HCT116 (cell line): ENCODE data around the gene TTC16. TPM values are rescaled to one million over a fixed set of nuclear protein-coding genes. Genes with fewer than 3 reads are reported as not detected.

ENCODE experiments used
- ATAC-seq: fragments of 200-7000 bp; cut with Tn5 transposase; 2 replicates; pipeline ENCODE4 v1.9.1; 2020; ENCODE audit warnings: mild to moderate bottlenecking, moderate library complexity
- BruUV-seq: library from RNA; stranded (reverse); fragments of 400-500 nt; replicated peaks from 2 replicates; lab custom pipeline; 2021; lab: Mats Ljungman, UMichigan
- CTCF ChIA-PET: fragments of 300-600 bp; sonication (Branson Sonifier 250); formaldehyde crosslinking; loops from one replicate; lab custom pipeline; 2021; ENCODE audit warnings: antibody characterized with exemption; lab: Charles Lee
- POLR2A ChIA-PET: fragments of 300-600, 350-600 bp; sonication (Branson Sonifier 250); formaldehyde crosslinking; loops from one replicate; lab custom pipeline; 2021; ENCODE audit warnings: antibody characterized with exemption; lab: Charles Lee
- RAD21 ChIA-PET, 2 experiments: fragments of 300-600 bp; sonication (Branson Sonifier 250); formaldehyde crosslinking; loops; one replicate each; lab custom pipeline; 2023; ENCODE audit warnings: low total read pairs in 2 of 2; ENCODE audit not compliant: uncharacterized antibody in 2 of 2, unreplicated experiment in 2 of 2, low non-redundant PET in 1 of 2; lab: Charles Lee
- DNase-seq: peaks from one replicate; pipeline ENCODE4 v3.0.0-alpha.2; 2010; ENCODE audit warnings: low read depth, low spot score
- H2AFZ ChIP-seq: fragments of 200-600 bp; shearing (Covaris generic), sonication (generic); 2 replicates; pipeline ENCODE4 v1.6.1; 2017; ENCODE audit warnings: low read depth, mixed run types, mixed read lengths, antibody characterized with exemption, low read length; ENCODE audit not compliant: poor library complexity, severe bottlenecking
- H3K27ac ChIP-seq: 2 replicates; pipeline ENCODE4 v1.5.1; 2012; ENCODE audit warnings: low read depth, low read length
- H3K27me3 ChIP-seq: fragments of 200-600 bp; sonication (generic); 2 replicates; pipeline ENCODE4 v1.6.1; 2016; ENCODE audit warnings: mixed run types, low read length, mixed read lengths; ENCODE audit not compliant: insufficient read depth
- H3K36me3 ChIP-seq, 2 experiments: fragments of 200-500 bp in 1 of 2; fragments of 200-600 bp in 1 of 2; sonication (Bioruptor generic) in 1 of 2; sonication (generic) in 1 of 2; 2 replicates each; pipeline versions ENCODE4 v1.5.1 to v1.6.1; 2014 to 2016; ENCODE audit warnings: low read length in 2 of 2, inconsistent platforms in 1 of 2, mixed read lengths in 1 of 2, mixed run types in 1 of 2; ENCODE audit not compliant: insufficient read depth in 2 of 2, control insufficient read depth in 1 of 2
- H3K4me1 ChIP-seq, 2 experiments: fragments of 200-600 bp in 1 of 2; sonication (generic) in 1 of 2; 2 replicates each; pipeline versions ENCODE4 v1.5.1 to v1.6.1; 2012 to 2017; ENCODE audit warnings: low read length in 2 of 2, inconsistent platforms in 1 of 2, mild to moderate bottlenecking in 1 of 2, mixed read lengths in 1 of 2, mixed run types in 1 of 2, moderate library complexity in 1 of 2; ENCODE audit not compliant: insufficient read depth in 2 of 2, control insufficient read depth in 1 of 2
- H3K4me2 ChIP-seq: fragments of 200-600 bp; sonication (generic); 2 replicates; pipeline ENCODE4 v1.6.1; 2017; ENCODE audit warnings: mixed run types, low read length, mixed read lengths
- H3K4me3 ChIP-seq, 2 experiments: fragments of 200-600 bp in 1 of 2; sonication (generic) in 1 of 2; replicated peaks in 1 of 2; 2 replicates each; pipeline ENCODE4 v1.5.1; 2011 to 2016; ENCODE audit warnings: low read length in 2 of 2, control low read depth in 1 of 2, low read depth in 1 of 2, mild to moderate bottlenecking in 1 of 2, mixed read lengths in 1 of 2, mixed run types in 1 of 2
- H3K79me2 ChIP-seq: fragments of 200-600 bp; sonication (generic); 2 replicates; pipeline ENCODE4 v1.6.1; 2017; ENCODE audit warnings: mild to moderate bottlenecking, mixed run types, low read length, moderate library complexity, mixed read lengths; ENCODE audit not compliant: insufficient read depth
- H3K9ac ChIP-seq: fragments of 200-600 bp; sonication (generic); 2 replicates; pipeline ENCODE4 v1.6.1; 2016; ENCODE audit warnings: low read length, mixed read lengths
- H3K9me2 ChIP-seq: fragments of 200-600 bp; sonication (generic), shearing (Covaris generic); 2 replicates; pipeline ENCODE4 v1.6.1; 2017; ENCODE audit warnings: mixed run types, mild to moderate bottlenecking, moderate library complexity; ENCODE audit not compliant: insufficient read depth
- H3K9me3 ChIP-seq, 2 experiments: fragments of 200-500 bp in 1 of 2; fragments of 200-600 bp in 1 of 2; sonication (Bioruptor generic) in 1 of 2; sonication (generic) in 1 of 2; 2 replicates each; pipeline ENCODE4 v1.6.1; 2014 to 2017; ENCODE audit warnings: low read length in 2 of 2, mixed read lengths in 2 of 2, inconsistent platforms in 1 of 2, low read depth in 1 of 2, mild to moderate bottlenecking in 1 of 2, mixed run types in 1 of 2, moderate library complexity in 1 of 2; ENCODE audit not compliant: control insufficient read depth in 1 of 2, insufficient read depth in 1 of 2
- H4K20me1 ChIP-seq: fragments of 200-600 bp; sonication (generic), shearing (Covaris generic); 2 replicates; pipeline ENCODE4 v1.6.1; 2017; ENCODE audit warnings: mixed run types, mild to moderate bottlenecking, moderate library complexity; ENCODE audit not compliant: insufficient read depth
- CEBPB ChIP-seq: IDR thresholded peaks from 2 replicates; pipeline ENCODE4 v1.6.1; 2012; ENCODE audit warnings: low read depth
- CTCF ChIP-seq, 3 experiments: fragments of 200-600 bp in 1 of 3; sonication (generic) in 1 of 3; IDR thresholded peaks in 2 of 3; conservative IDR thresholded peaks in 1 of 3; 2 replicates each; pipeline ENCODE4 v1.5.1; 2012 to 2017; ENCODE audit warnings: low read depth in 2 of 3, low read length in 2 of 3, antibody characterized with exemption in 1 of 3, borderline replicate concordance in 1 of 3, control low read depth in 1 of 3, mild to moderate bottlenecking in 1 of 3, mixed read lengths in 1 of 3, mixed run types in 1 of 3, moderate library complexity in 1 of 3; ENCODE audit not compliant: insufficient read depth in 1 of 3
- EGR1 ChIP-seq: IDR thresholded peaks from 2 replicates; pipeline ENCODE4 v1.6.1; 2012; ENCODE audit warnings: low read depth
- POLR2A ChIP-seq: IDR thresholded peaks from 2 replicates; pipeline ENCODE4 v1.7.0; 2011; ENCODE audit warnings: borderline replicate concordance; ENCODE audit not compliant: insufficient read depth, insufficient read length; ENCODE audit errors: extremely low read depth
- SP1 ChIP-seq: IDR thresholded peaks from 2 replicates; pipeline ENCODE4 v1.6.1; 2012; ENCODE audit warnings: low read depth
- YY1 ChIP-seq: IDR thresholded peaks from 2 replicates; pipeline ENCODE4 v1.6.1; 2011; ENCODE audit warnings: low read length, low read depth, moderate library complexity, mild to moderate bottlenecking; ENCODE audit not compliant: insufficient replicate concordance; ENCODE audit errors: extremely low read depth
- intact Hi-C: fragments of 100-400 bp; cut with micrococcal nuclease; formaldehyde crosslinking; loops from 2 replicates; pipeline ENCODE4 v1.10.0; 2022
- total RNA-seq: library from RNA; stranded (reverse); gene quantifications from one replicate; pipeline ENCODE4 v1.2.1, GENCODE V29; 2021; ENCODE audit not compliant: unreplicated experiment

TTC16 gene
- total RNA-seq, 1 experiment from 2014 or later: not detected

- peak overlapping the region; percentile 73; the same call in 1 of the 2 replicates for H3K4me2 ChIP-seq
- no TSS peak for BruUV-seq
- H3K4me1 ChIP-seq: peaks cover 18 to 37% of the 10 kb centered on the region in 2 experiments
- ChIA-PET RAD21 (no interaction called here), POLR2A (interaction anchor here (1.0 kb wide), 1 partner anchor 41 kb away, joined by 4 read pairs; no protein-coding TSS in a partner anchor), CTCF (interaction anchor here (1.2 to 1.7 kb wide), 3 partner anchors 31 to 182 kb away, joined by 3 to 8 read pairs (median 7); no protein-coding TSS in a partner anchor)
- H3K9me3 ChIP-seq: no peaks in the 10 kb centered on the region
- 0 out of 2 replicates have a peak overlapping the region, but pooled peaks have one; percentile 46 for H3K9ac ChIP-seq
- H3K36me3 ChIP-seq: no peaks in the 10 kb centered on the region
- no peak overlapping the region for H3K4me3 ChIP-seq
- no peak for TF ChIP-seq YY1
- TF ChIP-seq POLR2A: no peak
- TF ChIP-seq CTCF (IDR thresholded peaks at IDR 0.05 in 2 of 3, conservative IDR thresholded peaks at IDR 0.05 in 1 of 3; ENCODE audit: borderline replicate concordance in 1 of 3, insufficient read depth in 1 of 3, low read depth in 2 of 3, low read length in 2 of 3): no peak
- peak overlapping the region; percentile 39 for H3K27ac ChIP-seq
- H3K27me3 ChIP-seq: no peaks in the 10 kb centered on the region
- H3K79me2 ChIP-seq: no peaks in the 10 kb centered on the region
- H2AFZ ChIP-seq: no peak overlapping the region
- DNase-seq (no peak), ATAC-seq (no peak)
- H4K20me1 ChIP-seq: no peaks in the 10 kb centered on the region
- intact Hi-C loops: no loop called here
- no peaks in the 10 kb centered on the region for H3K9me2 ChIP-seq
Observed at GRCh38 chr9:127739614-127740330, 23.9 kb downstream of the TTC16 start.

GRCh38 chr9:127741831-127742434 lies 26.1 kb downstream of the TTC16 start:
- no peaks in the 10 kb centered on the region for H3K9me3 ChIP-seq
- H3K9me2 ChIP-seq: no peaks in the 10 kb centered on the region
- CTCF ChIA-PET: no interaction called here
- RAD21 ChIA-PET: no interaction called here
- ATAC-seq (peak; percentile 57), DNase-seq (peak; percentile 18)
- H3K4me1 ChIP-seq: peaks cover 14 to 28% of the 10 kb centered on the region in 2 experiments
- no peaks in the 10 kb centered on the region for H3K36me3 ChIP-seq
- no peaks in the 10 kb centered on the region for H3K27me3 ChIP-seq
- no peaks in the 10 kb centered on the region for H4K20me1 ChIP-seq
- no peak overlapping the region for H3K4me3 ChIP-seq
- no peaks in the 10 kb centered on the region for H3K79me2 ChIP-seq
- 0 out of 2 replicates have a peak overlapping the region, but pooled peaks have one; percentile 73 for H3K4me2 ChIP-seq
- intact Hi-C loops: no loop called here
- no peak overlapping the region for H3K27ac ChIP-seq
- POLR2A ChIA-PET: no interaction called here
- no TSS peak for BruUV-seq
- H3K9ac ChIP-seq: no peak overlapping the region
- H2AFZ ChIP-seq: no peak overlapping the region
- TF ChIP-seq CEBPB: no peak
- no peak for TF ChIP-seq EGR1
- TF ChIP-seq SP1: no peak
